Breast epithelium (tissue), 3 donors: ENCODE results near the gene PLEKHN1.

Source experiments
- POLR2A ChIP-seq: fragments of 450-650 bp; IDR thresholded peaks from one replicate; pipeline ENCODE4 v1.6.1; 2016; ENCODE audit warnings: antibody characterized with exemption, mild to moderate bottlenecking, moderate library complexity
- TF ChIP-seq, protein P1 (sequence below), 3 donors: fragments of 450-650 bp; IDR thresholded peaks; one replicate each; pipeline ENCODE4 v1.5.1; 2016 to 2017; ENCODE audit warnings: antibody characterized with exemption in 3 of 3, mild to moderate bottlenecking in 3 of 3, moderate library complexity in 3 of 3

DNA sequence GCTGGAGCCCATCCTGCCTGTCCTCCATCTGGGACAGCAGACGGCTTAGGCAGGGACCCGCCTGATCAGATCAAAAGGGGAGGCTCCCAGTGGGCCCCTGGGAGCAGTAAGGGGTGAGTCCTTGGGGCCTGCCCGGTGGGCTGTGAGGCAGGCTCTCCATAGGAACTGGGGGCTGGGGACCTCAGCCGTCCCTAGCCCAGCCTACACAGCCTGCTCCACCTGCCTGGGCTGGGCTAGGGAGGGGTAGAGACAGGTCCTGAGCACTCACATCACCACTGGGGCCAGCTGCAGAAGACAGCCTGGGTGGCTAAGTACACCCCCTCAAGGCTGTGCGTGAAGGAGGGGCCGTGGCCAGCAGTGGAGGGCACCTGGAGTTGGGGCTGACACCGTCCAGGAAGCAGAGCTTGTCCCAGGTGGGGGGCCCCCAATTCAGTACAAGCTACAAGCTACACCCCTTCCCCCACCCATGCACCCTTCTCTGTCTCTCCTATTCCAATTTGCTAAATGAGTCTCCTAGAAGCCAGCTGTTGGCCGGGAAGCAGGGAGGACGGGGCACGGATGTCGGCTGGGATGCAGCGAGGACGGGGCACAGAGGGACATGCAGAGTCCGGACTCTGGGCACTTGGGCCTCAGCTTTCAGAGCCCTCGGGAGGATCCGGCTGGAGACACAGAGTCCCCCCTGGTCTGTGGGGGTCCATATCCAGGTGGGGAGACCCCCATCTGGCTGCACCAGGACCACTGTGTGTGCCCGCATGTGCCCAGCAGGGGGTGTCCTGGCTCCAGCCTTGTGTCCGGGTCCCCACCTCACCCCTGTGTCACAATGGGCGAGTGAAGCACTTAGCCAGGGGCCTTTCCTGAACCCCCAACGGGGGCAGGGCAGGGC lies 48.8 kb downstream of the PLEKHN1 start:
- TF ChIP-seq POLR2A: no peak
- TF ChIP-seq, protein P1, sequence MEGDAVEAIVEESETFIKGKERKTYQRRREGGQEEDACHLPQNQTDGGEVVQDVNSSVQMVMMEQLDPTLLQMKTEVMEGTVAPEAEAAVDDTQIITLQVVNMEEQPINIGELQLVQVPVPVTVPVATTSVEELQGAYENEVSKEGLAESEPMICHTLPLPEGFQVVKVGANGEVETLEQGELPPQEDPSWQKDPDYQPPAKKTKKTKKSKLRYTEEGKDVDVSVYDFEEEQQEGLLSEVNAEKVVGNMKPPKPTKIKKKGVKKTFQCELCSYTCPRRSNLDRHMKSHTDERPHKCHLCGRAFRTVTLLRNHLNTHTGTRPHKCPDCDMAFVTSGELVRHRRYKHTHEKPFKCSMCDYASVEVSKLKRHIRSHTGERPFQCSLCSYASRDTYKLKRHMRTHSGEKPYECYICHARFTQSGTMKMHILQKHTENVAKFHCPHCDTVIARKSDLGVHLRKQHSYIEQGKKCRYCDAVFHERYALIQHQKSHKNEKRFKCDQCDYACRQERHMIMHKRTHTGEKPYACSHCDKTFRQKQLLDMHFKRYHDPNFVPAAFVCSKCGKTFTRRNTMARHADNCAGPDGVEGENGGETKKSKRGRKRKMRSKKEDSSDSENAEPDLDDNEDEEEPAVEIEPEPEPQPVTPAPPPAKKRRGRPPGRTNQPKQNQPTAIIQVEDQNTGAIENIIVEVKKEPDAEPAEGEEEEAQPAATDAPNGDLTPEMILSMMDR (IDR thresholded peaks at IDR 0.05): peak in 1 of 3 donors; percentile 17
